GM19043 (cell line): ENCODE results near the gene MEI1.

Source experiments
- ATAC-seq: cut with Tn5 transposase; IDR thresholded peaks from one replicate; pipeline ENCODE4 v1.9.1; 2021; ENCODE audit warnings: low read depth; ENCODE audit not compliant: unreplicated experiment

The MEI1 gene

DNA sequence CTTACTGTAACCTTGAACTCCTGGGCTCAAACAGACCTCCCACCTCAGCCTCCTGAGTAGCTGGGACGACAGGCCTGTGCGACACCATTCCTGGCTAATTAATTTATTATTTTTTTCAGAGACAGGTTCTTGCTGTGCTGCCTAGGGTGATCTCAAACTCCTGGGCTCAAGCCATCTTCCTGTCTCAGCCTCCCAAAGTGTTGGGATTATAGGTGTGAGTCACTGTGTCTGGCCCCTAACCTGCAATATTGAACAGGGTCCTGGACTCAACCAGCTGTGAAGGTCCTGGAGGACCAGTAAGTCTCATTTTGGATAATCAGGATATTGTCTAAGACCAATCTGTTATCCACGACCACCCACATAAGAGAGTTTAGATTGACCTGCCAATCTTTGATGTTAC lies 116.4 kb downstream of the MEI1 start:
- no peak for ATAC-seq

DNA sequence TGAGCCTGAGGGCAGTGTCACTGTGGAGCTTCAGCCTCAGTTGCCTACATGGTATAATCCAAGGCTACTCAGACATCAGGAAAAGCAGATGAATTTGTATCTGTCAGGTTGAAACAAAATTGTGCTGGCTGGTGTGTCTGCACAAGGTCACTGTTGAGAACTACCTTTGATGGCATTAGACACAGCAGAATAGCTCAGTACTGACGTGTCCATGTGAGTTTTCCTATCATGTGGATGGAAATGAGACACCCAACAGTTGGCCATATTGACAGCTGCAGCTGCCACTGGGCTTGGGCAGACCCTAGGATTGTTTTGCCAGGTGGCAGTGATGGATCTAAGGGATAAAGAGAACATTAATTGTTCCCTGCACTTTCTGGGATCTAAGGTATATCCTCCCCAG lies 116.9 kb downstream of the MEI1 start:
- no peak for ATAC-seq

DNA sequence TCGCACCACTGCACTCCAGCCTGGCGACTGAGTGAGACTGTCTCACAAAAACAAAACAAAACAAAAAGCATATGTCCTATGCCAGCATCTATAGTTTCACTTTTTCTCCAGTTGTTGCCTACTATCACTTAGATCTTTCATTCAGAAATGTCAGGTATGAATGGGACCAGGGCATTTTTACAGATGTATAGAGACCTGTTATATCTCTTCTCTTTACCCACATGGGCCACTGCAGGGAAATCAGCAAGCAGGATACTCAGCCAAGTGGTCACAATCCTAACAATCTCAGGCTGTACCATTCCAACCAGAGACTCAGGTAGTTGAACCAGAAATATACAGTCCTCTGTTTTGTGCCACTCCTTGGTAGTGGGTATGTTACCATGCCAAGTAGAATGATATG lies 117.6 kb downstream of the MEI1 start:
- ATAC-seq, result no peak

DNA sequence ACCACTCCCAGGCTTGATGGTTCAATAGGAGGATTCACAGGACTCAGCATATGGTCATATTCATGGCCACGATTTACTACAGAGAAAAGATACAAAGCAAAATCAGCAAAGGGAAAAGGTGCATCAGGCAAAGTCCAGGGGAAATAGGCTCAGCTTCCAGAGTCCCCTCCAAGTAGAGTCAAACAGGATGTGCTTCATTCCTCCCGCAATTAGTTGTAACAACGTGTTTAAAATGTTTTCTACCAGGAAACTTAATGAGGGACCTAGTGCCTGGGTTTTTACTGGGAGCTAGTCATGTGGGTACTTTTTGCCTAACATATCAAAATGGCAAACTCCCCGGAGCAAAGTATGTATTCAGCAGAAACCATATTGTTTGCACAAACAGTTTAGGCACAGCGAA lies 118.7 kb downstream of the MEI1 start:
- ATAC-seq, result no peak

DNA sequence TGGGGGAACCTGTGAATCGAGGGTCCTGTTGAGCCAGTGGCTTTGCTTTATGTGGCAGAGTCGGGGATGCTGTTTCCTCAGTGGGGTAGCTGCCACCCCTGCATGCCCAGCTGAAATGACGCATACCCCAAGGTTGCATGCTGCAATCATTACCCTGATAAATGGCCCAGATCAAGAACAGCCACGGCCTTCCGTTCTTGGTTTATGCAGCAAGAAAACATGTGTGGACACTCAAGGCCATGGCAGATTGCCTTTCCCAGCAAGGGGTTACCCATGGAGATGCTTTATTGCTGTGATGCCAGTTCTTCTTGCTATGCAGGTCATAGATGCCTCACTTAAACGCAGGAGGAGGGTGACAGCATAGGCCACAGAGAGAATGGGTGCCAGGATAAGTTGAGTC lies 119.3 kb downstream of the MEI1 start:
- no peak for ATAC-seq

DNA sequence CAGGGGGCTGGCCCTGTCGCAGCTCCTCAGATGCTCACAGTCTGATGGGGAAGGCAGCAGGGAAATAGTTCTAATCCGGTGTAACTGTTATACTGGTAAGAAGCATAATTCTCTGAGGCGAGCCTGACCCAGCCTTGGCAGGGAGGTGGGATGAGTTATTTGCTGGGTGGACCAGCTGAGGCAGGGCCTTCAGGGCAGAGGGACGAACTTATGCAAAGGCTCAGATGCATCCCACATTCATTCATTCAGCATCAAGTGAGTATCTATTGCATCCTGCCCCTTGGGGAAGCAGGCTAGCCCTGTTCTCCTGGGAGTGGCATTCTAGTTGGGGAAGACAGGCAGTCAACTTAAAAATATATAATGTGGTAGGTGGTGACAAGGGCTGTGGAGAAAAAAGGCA lies 120.0 kb downstream of the MEI1 start:
- no peak for ATAC-seq

DNA sequence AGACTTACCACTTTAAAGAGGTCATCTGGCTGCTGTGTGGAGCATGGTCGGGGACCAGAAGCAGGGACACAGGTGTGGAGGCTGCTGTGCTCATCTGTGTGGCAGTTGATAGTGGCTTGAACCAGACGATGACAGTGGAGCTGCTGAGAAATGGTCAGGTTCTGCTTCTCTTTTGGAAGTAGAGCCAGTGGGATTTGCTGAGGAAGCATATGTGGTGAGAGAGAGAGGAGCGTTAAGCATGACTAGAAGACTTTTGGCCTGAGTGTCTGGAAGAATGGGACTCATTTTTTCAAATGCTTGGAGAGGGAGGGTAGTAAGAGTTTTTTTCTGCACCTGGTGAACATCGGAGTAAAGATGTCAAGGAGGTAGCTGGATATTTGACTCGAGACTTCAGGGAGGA lies 121.1 kb downstream of the MEI1 start:
- ATAC-seq, result no peak

DNA sequence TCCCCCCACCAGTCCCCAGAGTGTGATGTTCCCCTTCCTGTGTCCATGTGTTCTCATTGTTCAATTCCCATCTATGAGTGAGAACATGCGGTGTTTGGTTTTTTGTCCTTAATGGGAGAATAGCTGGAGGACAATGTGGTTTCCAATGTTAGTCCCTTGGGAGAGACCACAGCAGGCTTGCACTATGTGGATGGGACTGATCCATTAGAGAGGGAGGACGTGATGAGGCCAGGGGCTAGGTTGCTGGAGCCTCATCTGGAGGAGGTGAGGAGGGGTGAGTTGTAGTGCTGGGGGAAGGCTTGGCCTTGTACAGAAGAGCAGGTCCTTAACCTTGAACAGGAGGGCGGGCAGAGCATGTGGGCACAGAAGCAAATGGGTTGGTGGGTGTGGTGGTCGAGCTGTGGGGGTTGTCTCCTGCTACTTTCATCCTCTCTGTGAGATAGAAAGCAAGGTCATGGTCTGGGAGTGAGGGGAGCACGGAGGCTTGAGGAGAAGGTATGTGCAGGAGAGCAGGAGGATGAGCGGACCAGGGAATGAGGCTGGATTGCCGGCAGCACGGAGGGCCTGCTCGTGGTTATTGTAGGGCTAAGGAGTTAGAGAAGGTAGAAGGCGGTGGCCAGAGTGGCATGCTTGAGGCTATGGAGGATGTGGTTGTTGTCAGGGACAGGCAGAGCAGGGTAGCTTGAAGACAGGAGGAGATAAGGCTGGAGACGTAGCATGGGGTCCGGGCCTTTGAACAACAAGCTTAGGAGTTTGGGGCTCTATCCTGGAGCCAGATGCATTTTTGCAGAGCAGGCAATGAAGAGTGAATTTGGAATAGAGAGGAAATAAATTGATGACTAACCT lies 122.4 kb downstream of the MEI1 start:
- no peak for ATAC-seq

- ATAC-seq, result no peak
These were observed 123.2 kb downstream of the MEI1 start for GRCh38 chr22:41822317-41823057.

- no peak for ATAC-seq
These were observed 124.5 kb downstream of the MEI1 start for GRCh38 chr22:41823797-41824196.

DNA sequence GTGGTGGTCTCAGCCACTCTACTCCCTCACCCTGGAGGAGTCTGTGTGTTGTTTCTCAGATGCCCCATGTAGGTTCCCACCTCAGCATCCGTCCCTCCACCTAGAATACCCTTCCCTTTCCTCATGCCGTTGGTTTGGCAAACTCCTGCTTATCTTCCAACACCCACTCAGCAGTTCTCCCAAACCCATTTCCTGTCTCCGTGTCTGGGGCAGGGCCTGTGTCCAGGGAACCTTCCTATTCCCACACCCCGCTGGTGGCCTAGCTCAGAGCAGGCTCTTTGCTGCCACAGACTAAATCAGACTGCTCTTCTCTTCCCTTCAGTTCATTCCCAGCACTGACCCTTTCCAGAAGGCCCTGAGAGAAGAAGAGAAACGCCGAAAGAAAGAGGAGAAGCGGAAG lies 126.1 kb downstream of the MEI1 start:
- no peak for ATAC-seq

DNA sequence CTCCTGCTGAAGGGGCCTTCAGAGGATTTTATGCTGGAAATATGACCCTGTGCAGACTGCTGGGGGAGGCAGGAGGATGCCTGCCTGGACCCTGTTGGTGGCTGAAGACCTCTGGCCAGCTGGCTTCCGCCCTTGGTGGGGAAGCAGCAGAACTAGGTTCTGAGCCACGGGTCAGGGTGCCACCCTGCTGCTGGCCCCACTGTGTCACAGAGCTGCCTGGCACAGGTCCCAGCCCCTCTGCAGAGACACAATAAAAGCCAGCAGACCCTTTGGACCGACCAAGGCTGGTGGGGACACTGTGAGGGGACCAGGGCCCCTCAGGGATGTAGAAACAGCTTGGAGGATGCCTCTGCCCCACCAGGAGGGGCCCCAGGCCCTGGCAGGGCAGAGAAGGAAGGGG lies 126.7 kb downstream of the MEI1 start:
- no peak for ATAC-seq

DNA sequence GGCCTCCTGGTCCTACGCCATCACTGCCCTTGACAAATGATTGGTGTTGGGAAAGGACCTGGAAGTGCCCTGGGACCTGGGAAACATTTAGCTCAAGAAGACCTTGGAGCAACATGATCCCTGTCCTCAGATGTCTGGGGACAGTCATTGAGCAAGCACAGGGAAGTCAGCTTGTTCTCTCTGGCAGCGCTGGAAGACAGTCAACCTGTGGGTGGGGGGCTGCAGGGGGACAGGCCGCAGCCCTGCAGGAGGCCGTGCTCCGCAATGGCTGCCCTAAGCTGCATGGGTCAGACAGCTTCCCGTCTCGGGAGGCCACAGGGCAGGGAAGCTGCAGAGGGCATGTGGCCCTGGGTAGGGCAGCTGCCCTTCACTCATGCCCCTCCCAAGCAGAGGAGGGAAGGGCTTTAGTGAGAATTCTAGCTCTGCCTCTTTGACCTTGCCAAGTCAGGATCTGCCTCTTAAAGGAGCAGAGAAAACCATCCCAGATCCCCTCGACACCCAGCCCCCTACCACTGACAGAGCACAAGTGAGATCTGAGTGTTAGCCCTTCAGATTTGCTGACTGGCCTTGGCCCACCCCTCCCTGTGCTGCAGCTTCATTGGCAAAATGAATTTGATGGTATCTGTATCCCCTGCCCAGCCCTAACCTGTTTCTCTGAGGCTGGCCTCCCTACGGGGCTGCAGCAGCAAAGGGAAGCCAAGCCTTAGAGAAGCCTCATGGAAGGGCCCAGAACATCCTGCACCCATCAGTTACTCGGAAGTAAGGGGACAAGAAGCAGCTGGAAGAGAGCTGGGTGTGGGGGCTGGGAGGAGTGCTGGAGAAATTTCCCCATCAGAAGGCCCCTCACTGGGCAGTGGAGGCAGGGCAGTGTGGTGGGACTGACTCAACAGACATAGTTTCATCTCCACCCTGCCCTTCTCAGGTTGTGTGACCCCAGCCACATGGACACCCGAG lies 127.4 kb downstream of the MEI1 start:
- ATAC-seq, result no peak

GRCh38 chr22:41827671-41828070 lies 128.4 kb downstream of the MEI1 start:
- ATAC-seq, result no peak

GRCh38 chr22:41828516-41828915 lies 129.2 kb downstream of the MEI1 start:
- ATAC-seq, result no peak

DNA sequence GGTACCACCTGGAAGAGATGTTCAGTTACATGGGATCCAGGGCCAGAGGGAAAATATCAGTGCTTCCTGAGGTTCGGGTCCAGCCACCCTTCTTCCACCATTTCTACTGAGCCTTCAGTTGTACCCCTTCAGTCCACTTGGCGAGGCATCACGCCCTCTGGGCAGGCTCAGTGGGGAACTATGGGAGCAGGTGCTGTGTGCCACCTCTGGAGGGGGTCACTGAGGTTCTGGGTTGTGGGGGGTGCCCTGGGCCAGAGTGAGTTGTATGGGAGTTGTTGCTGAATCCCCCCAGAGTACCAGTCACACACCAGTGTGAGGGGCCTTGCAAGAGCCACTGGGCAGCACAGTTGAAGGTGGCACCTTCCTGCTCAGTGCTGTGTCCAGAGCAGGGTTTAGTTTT lies 130.9 kb downstream of the MEI1 start:
- no peak for ATAC-seq

- no peak for ATAC-seq
These were observed 132.1 kb downstream of the MEI1 start for GRCh38 chr22:41831383-41831782.

DNA sequence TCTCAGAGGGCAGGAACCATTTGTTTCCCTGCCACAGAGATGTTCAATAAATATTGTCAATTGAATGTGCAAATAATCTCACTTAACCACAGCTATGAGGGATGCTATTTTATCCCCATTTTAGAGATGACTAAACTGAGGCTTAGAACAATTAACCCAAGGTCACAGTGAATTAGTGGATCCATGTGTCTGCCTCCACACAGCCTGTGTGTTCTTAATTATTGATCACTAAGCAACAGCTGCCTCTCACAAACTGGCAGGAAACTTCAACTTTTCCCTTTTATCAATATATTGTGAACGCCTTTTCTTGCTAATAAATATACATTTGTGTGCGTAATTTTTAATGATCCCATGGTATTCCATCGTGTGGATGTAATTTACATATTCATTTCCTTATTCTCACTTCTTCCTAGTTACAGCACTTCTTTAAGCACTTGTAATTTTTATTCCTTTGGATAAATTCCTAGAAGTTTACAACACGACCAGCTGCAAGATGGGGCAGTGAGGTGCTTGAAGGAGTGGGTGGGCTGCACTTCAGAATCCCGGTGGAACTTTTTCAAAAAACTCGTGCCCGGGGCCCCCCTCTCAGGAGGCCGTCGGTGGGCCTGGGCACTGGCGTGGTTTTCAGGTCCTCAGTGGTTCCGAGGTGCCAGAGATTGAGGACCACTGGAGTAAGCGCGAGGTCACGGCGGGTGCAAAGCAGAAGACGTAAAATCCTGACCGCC lies 132.7 kb downstream of the MEI1 start:
- ATAC-seq, result no peak

GRCh38 chr22:41832553-41833368 lies 133.5 kb downstream of the MEI1 start, which contains the start of gene SREBF2:
TSS of gene SREBF2 (plus strand) at chr22:41833105. CDS start at chr22:41833271, 166 bp downstream.
- ATAC-seq, result peak; percentile 83
